Measurements from ENCODE around the gene ROBO1.
"Not testable (repeated sequence)": the region's sequence is repeated elsewhere in the genome, so short reads cannot be mapped to it uniquely, and the experiment has no call there.

Gene ROBO1

DNA sequence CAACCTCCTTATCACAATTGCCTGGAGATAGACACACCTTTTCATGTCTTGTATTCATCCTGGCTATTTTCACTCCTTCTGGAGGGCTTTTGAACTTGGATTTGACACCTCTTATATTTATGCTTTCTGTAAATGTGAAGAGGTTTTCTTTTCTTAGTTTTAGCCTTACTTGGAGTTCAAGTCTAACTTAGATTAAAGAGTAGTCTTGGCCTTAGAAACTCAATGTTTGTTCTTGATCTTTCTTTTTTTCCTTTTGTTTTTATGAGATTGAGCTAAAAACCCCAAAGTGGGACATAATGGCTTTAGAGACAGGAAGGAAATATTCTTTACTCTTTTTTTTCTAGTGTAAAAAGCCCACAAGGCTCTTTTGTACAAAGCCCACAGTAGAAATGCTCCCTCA lies 1054.9 kb downstream of the ROBO1 start:
- Mint-ChIP-seq H3K27ac (peak overlapping the region; percentile 1), H3K27me3 (no peaks in the 10 kb centered on the region), H3K4me3 (no peak overlapping the region), H3K36me3 (no peaks in the 10 kb centered on the region), H3K9me3 (ENCODE audit: low read depth) (peaks cover 9% of the 10 kb centered on the region), H3K4me1 (ENCODE audit: low read depth) (peaks cover under 1% of the 10 kb centered on the region)

DNA sequence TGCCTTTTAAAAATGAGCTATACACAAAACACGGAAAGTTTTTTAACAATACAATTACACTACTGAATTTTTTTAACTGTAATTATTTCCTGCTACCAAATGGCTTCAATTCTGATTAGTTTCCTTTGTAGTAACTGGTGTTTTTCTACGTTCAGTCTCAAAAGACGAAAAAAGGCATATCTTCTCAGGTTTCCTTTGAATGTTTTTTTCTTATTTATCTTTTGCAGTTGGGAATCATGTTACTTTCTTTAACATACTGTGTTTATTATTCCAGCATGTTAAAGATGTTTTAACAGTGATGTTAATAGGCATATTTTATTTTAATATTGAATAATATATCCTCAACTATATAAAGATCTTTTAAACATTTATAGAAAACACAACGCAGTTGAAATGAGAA lies 1055.5 kb downstream of the ROBO1 start:
- H3K4me3 Mint-ChIP-seq = no peak overlapping the region
- H3K27me3 Mint-ChIP-seq = no peaks in the 10 kb centered on the region
- H3K27ac Mint-ChIP-seq = no peak overlapping the region
- H3K4me1 Mint-ChIP-seq (ENCODE audit: low read depth) = peaks cover 3% of the 10 kb centered on the region
- no peaks in the 10 kb centered on the region for H3K36me3 Mint-ChIP-seq
- H3K9me3 Mint-ChIP-seq (ENCODE audit: low read depth) = peaks cover 5% of the 10 kb centered on the region

DNA sequence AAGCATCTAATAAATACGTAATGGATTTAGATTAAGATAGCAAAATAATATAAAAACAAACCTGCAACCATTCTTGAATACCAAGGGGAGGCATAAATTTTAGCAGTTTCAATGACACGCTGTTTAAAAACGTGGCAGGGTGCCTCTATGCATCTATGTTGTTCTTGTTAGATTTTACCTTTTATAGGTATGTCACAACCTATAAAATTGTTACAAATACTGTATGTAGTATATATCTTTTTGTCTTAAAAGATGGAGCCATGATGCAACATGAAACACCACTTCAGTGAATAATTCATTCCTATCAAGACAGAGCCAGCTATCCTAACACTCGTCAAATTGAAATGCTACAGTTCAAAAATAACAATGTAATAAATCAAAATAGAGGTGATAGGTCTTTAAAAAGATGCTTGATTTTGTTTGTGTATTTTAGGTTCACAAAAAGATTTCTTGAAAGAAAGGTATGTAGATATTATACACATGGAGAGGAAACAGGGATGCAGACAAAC lies 1059.2 kb downstream of the ROBO1 start:
- Mint-ChIP-seq H3K36me3 (no peaks in the 10 kb centered on the region), H3K4me1 (ENCODE audit: low read depth) (peaks cover 3% of the 10 kb centered on the region), H3K27ac (no peak overlapping the region), H3K4me3 (no peak overlapping the region), H3K9me3 (ENCODE audit: low read depth) (no peaks in the 10 kb centered on the region), H3K27me3 (no peaks in the 10 kb centered on the region)

DNA sequence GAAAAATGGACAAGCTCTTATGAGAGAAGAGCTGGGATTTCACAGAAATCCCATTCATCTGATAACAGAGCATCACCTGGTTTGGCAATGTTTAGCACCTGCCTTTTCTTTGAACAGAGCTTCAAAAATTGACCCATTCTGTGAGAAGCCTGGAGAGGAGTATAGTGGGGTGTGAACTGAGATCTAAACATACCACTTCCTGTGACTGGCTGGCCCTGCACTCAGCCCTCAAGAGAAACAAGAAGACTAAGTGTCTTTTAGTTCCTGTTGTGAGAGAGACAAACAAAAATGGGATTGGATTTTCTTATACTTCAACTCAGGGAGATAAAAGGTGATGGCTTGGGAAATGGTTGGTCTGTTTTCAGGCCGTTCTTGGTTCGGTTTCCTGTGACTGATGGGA lies 1060.2 kb downstream of the ROBO1 start:
- Mint-ChIP-seq H3K27ac (no peak overlapping the region), H3K4me1 (ENCODE audit: low read depth) (peaks cover 3% of the 10 kb centered on the region), H3K4me3 (no peak overlapping the region), H3K9me3 (ENCODE audit: low read depth) (no peaks in the 10 kb centered on the region), H3K36me3 (no peaks in the 10 kb centered on the region), H3K27me3 (no peaks in the 10 kb centered on the region)

DNA sequence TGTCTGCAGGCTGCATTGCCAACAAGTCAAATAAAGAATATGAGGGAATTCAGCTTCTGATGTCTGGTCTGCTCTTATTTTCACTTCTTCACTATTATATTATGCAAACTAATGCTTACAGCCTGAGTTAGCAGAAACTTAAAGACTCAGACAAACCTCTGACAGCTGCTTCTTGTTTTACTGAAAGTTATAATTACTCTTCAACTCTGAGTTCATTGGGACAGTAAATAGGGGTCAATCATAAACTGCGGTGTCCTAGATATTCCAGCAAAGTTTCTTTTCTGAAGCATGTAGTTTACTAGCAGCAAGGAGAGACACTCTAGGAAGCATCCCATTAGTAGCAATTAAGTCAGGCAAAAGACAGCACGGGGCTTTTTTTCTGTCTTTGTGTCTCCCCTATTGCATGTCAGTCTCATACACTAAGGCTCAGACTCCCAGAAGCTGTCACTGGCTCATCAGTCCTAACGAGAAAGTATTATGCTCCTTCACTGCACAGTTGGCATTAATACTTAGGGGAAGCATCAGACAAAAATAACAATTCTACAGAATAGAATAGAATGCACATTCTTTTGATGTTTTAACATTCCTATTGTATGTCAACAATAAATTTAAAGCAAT lies 1060.8 kb downstream of the ROBO1 start:
- H3K27me3 Mint-ChIP-seq = no peaks in the 10 kb centered on the region
- H3K36me3 Mint-ChIP-seq = no peaks in the 10 kb centered on the region
- no peak overlapping the region for H3K27ac Mint-ChIP-seq
- H3K9me3 Mint-ChIP-seq (ENCODE audit: low read depth) = no peaks in the 10 kb centered on the region
- peaks cover 3% of the 10 kb centered on the region for H3K4me1 Mint-ChIP-seq (ENCODE audit: low read depth)
- H3K4me3 Mint-ChIP-seq = no peak overlapping the region

DNA sequence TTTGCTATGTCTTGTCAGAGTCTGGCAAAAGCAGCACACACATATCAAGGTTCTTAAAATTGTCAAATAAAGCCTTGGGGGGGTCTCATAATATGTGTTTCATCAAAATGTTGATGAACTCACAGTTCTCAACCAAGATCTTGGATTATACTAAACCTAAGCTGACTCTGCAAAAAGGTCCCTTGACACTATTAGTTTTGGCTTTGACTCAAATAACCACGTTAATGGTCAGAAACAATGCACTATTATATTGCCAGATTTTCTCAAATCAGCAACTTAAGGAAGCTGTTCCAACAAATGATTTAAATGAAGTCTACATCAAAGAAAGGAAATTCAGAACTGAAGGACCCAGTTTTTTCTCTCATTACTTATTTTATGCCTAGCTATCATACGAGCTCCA lies 1063.9 kb downstream of the ROBO1 start:
- peaks cover 3% of the 10 kb centered on the region for H3K4me1 Mint-ChIP-seq (ENCODE audit: low read depth)
- H3K4me3 Mint-ChIP-seq = no peak overlapping the region
- no peaks in the 10 kb centered on the region for H3K27me3 Mint-ChIP-seq
- no peaks in the 10 kb centered on the region for H3K36me3 Mint-ChIP-seq
- no peak overlapping the region for H3K27ac Mint-ChIP-seq
- H3K9me3 Mint-ChIP-seq (ENCODE audit: low read depth) = peaks cover 4% of the 10 kb centered on the region

DNA sequence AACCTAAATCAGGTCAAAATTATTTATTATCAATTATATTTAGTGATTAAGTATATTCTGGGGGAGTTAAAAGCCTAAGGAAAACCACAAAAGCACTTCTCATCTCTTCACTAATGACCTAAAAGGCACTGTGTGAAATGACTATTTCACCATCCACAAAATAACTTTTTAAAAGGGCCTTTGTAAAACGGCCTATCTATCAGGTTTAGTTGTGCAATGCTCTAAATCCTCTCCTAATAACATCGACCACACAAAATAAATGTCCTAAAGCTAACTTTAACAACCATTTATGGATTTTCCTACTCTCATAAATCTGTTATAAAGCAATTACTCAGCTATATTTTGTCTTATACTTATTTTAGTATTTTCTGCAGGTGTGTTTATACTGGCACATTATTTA lies 1066.3 kb downstream of the ROBO1 start:
- no peaks in the 10 kb centered on the region for H3K27me3 Mint-ChIP-seq
- H3K36me3 Mint-ChIP-seq = no peaks in the 10 kb centered on the region
- no peak overlapping the region for H3K4me3 Mint-ChIP-seq
- H3K4me1 Mint-ChIP-seq (ENCODE audit: low read depth) = no peaks in the 10 kb centered on the region
- H3K9me3 Mint-ChIP-seq (ENCODE audit: low read depth) = peaks cover 4% of the 10 kb centered on the region
- H3K27ac Mint-ChIP-seq = no peak overlapping the region

DNA sequence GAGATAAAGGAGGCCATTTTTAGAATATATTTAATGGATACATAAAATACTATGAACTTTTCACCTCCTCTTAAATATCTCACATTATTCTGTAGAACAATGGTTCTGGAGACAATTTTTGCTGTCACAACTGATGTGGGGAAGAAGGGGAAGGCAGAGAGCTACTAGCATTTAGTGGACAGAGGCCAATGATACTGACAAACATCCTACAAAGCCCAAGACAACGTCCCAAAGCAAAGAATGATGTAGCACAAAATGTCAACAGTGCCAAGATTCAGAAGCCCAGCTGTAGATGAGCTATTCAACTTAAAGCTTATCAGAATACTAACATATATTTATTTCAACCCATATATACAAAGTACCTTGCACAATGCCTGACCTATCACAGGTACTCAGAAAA lies 1069.4 kb downstream of the ROBO1 start:
- Mint-ChIP-seq H3K9me3 (ENCODE audit: low read depth) (peaks cover 4% of the 10 kb centered on the region), H3K27ac (no peak overlapping the region), H3K4me3 (no peak overlapping the region), H3K27me3 (no peaks in the 10 kb centered on the region), H3K4me1 (ENCODE audit: low read depth) (no peaks in the 10 kb centered on the region), H3K36me3 (no peaks in the 10 kb centered on the region)

DNA sequence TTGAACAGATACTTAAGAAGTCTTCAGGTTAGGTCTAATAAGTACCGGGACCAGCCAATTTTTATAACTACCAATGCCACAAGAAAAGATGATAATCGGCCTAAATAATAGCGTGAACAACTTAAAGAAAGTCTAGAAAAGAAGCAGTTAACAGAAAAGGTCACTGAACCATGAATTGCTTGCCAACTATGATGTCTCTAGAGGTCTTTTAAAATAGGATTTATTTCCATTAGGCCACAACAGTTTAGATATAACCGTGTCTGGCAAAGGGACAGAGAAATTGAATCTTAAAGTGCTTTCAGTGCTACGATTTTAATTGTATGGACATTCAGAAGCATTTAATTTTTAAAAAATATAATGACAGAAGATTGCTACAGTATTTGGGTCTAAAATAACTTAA lies 1070.4 kb downstream of the ROBO1 start:
- Mint-ChIP-seq H3K9me3 (ENCODE audit: low read depth) (peaks cover 4% of the 10 kb centered on the region), H3K4me1 (ENCODE audit: low read depth) (no peaks in the 10 kb centered on the region), H3K27ac (no peak overlapping the region), H3K27me3 (no peaks in the 10 kb centered on the region), H3K4me3 (no peak overlapping the region), H3K36me3 (no peaks in the 10 kb centered on the region)

DNA sequence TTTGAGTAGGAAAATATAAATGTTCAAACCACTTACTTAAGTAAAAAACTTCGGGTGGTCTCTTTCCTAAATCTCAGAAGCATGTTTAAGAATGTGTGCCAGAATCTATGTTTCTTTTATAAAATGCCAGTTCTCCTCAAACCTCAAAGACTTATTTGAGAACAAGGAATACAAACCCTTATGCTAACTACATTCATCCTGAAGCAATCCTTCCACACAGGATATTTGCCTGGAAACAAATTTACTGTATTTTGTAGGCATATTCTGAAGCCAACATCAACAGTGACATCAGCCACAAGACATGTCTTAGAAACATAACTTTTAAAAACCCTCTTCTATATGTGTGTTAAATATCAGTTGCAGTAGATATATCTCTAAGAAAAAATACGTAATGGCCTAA lies 1077.0 kb downstream of the ROBO1 start:
- no peak overlapping the region for H3K27ac Mint-ChIP-seq
- no peak overlapping the region for H3K4me3 Mint-ChIP-seq
- H3K4me1 Mint-ChIP-seq (ENCODE audit: low read depth) = no peaks in the 10 kb centered on the region
- no peaks in the 10 kb centered on the region for H3K9me3 Mint-ChIP-seq (ENCODE audit: low read depth)
- no peaks in the 10 kb centered on the region for H3K36me3 Mint-ChIP-seq
- H3K27me3 Mint-ChIP-seq = no peaks in the 10 kb centered on the region

DNA sequence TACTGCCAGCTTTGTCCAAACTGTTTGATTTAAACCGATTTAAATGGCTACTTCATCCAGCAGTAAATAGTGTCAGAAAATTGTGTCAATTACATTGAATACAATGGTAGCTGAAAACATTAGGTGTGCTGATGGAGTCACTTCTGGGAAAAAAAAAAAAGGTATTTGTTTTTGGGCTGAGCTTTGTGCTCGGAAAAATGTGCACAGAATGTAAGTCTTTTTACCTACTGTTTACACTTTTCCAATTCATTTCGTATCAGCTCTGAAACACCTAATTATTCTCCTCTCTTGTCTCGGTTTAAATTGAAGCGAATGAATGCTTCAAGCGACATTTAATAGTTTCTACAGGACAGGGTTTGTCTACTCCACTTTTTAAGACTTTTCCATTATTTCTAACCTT lies 1078.4 kb downstream of the ROBO1 start:
- H3K4me1 Mint-ChIP-seq (ENCODE audit: low read depth) = no peaks in the 10 kb centered on the region
- H3K4me3 Mint-ChIP-seq = no peak overlapping the region
- H3K9me3 Mint-ChIP-seq (ENCODE audit: low read depth) = no peaks in the 10 kb centered on the region
- H3K27me3 Mint-ChIP-seq = no peaks in the 10 kb centered on the region
- no peaks in the 10 kb centered on the region for H3K36me3 Mint-ChIP-seq
- no peak overlapping the region for H3K27ac Mint-ChIP-seq

DNA sequence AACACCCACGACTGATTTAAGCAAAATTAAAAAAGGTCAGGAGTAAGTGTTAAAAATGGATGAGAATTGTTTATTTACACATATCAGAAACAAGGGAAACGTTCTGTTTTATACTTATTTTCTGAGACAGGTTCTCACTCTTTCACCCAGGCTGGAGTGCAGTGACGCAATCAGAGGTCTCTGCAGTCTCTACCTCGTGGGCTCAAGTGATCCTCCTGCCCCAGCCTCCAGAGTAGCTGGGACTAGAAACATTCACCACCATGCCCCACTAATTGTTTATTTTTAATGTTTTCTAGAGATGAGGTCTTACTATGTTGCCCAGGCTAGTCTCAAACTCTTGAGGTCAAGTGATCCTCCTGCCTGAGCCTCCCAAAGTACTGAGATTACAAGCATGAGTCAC lies 1080.3 kb downstream of the ROBO1 start:
- Mint-ChIP-seq H3K27me3 (no peaks in the 10 kb centered on the region), H3K4me1 (ENCODE audit: low read depth) (no peaks in the 10 kb centered on the region), H3K27ac (no peak overlapping the region), H3K36me3 (no peaks in the 10 kb centered on the region), H3K9me3 (ENCODE audit: low read depth) (no peaks in the 10 kb centered on the region), H3K4me3 (no peak overlapping the region)

DNA sequence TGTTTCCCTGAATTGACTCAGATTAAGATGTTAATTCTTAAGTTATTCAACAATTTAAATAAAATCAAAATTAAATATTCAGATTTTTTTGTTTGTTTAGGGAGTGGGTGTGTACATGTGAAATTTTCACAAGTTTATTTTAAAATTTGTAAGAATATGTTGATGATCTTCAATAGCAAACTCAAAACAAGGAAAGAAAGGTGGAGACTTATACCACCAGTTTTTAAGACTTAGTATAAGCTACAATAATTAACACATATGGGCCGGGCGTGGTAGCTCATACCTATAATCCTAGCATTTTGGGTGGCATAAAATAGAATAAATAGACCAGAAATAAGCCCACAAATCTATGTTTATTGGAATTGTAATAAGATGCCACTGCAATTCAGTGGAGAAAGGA lies 1084.5 kb downstream of the ROBO1 start:
- Mint-ChIP-seq H3K27ac (no peak overlapping the region), H3K4me3 (no peak overlapping the region), H3K9me3 (ENCODE audit: low read depth) (no peaks in the 10 kb centered on the region), H3K4me1 (ENCODE audit: low read depth) (no peaks in the 10 kb centered on the region), H3K36me3 (no peaks in the 10 kb centered on the region), H3K27me3 (no peaks in the 10 kb centered on the region)

DNA sequence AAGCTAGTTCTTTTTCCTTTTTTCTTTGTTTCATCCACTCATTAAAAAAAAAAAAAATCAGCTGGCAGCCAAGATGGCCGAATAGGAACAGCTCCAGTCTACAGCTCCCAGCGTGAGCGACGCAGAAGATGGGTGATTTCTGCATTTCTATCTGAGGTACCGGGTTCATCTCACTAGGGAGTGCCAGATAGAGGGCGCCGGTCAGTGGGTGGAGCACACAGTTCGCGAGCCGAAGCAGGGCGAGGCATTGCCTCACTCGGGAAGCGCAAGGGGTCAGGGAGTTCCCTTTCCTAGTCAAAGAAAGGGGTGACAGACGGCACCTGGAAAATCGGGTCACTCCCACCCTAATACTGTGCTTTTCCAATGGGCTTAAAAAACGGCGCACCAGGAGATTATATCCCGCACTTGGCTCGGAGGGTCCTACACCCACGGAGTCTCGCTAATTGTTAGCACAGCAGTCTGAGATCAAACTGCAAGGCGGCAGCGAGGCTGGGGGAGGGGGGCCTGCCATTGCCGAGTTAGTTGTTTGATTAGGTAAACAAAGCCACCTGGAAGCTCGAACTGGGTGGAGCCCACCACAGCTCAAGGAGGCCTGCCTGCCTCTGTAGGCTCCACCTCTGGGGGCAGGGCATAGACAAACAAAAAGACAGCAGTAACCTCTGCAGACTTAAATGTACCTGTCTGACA lies 1092.5 kb downstream of the ROBO1 start:
- not testable (repeated sequence) for H3K4me3 Mint-ChIP-seq; H3K4me1 Mint-ChIP-seq (ENCODE audit: low read depth); H3K27ac Mint-ChIP-seq; H3K9me3 Mint-ChIP-seq (ENCODE audit: low read depth); H3K36me3 Mint-ChIP-seq; H3K27me3 Mint-ChIP-seq

DNA sequence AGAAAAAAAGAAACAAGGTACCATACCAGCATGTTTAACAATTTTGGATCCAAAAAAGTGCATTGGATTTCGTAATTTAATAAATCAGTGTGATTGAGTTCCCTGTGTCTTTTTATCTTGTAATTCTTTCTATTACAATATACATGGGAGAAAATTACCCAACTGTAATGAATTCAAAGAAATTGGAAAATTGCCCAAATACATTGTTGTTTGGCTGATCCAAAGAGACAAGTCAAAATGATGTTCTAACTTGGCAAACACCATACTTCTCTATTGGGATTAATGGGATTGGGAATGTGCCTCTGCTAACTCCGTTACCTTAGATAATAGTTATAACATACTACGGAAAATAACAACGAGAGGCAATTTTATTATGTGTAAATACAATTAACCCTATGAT lies 1097.1 kb downstream of the ROBO1 start:
- Mint-ChIP-seq H3K36me3 (no peaks in the 10 kb centered on the region), H3K9me3 (ENCODE audit: low read depth) (no peaks in the 10 kb centered on the region), H3K27me3 (no peaks in the 10 kb centered on the region)

DNA sequence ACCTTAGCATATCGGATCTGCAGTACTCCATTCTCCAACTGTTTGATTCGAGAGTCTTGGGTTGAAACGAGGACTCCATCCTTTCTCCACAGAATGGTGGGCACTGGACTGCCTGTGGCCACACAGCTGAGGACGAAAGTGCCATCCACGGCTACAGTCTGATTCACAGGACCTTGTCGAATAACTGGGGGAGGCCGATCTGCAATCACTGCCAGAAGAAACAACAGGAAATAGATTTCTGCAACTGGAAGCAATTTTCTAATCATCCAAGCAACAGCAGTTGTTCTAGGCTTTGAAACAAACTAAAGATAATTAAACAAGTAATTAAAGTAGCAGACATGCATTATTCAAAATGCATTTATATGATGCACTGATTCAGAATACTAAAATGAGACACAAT lies 1097.7 kb downstream of the ROBO1 start:
- no peaks in the 10 kb centered on the region for H3K9me3 Mint-ChIP-seq (ENCODE audit: low read depth)
- no peak overlapping the region for H3K4me3 Mint-ChIP-seq
- no peaks in the 10 kb centered on the region for H3K36me3 Mint-ChIP-seq
- H3K4me1 Mint-ChIP-seq (ENCODE audit: low read depth) = no peaks in the 10 kb centered on the region
- H3K27me3 Mint-ChIP-seq = no peaks in the 10 kb centered on the region
- no peak overlapping the region for H3K27ac Mint-ChIP-seq

More for the DNA sequence above, 1097.1 kb downstream of the ROBO1 start:
- no peak overlapping the region for H3K4me3 Mint-ChIP-seq
- H3K27ac Mint-ChIP-seq = no peak overlapping the region
- no peaks in the 10 kb centered on the region for H3K4me1 Mint-ChIP-seq (ENCODE audit: low read depth)
